Stimulated activated CD4-positive, alpha-beta T cell treated with anti-CD3 and anti-CD28 coated beads, Interleukin-1b, Interleukin-23, amount 100 ng/mL, for 1 hour (primary cell): ENCODE data around the gene LRMDA.
"Not testable (repeated sequence)": the region's sequence is repeated elsewhere in the genome, so short reads cannot be mapped to it uniquely, and the experiment has no call there.

Experiments used
- DNase-seq, 2 donors: peaks; one replicate each; pipeline ENCODE4 v3.0.0-alpha.2; 2020; ENCODE audit warnings: low read depth in 2 of 2

The LRMDA gene

DNA sequence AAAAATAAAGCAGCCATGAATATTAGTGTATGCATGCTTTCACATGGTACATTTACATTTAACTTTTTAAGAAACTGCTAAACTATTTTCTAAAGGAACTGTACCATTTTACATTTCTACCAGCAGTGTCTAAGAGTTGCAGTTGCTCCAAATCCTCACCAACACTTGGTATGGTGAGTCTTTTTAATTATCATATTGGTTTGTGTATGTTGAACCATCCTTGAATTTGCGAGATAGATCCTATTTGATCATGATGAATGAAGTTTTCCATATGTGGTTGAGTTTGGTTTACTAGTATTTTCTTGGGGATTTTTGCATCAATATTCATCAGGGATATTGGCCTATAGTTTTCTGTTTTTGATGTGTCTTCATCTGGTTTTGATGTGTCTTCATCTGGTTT, 1057.2 kb downstream of the LRMDA start:
- DNase-seq = no peak

DNA sequence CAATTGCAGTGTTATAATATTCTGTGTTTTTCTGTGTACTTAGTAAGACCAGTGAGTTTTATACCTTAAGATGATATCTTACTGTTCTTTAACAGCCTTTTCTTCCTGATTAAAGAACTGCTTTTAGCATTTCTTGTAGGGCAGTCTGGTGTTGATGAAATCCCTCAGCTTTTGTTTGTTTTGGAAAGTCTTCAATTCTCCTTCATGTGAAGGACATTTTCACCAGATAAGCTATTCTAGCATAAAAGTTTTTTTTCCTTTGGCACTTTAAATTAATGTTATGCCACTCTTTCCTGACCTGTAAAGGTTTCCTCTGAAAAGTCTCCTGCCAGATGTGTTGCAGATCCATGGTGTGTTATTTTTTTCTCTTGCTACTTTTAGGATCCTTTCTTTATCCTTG, 1059.8 kb downstream of the LRMDA start:
- no peak for DNase-seq

DNA sequence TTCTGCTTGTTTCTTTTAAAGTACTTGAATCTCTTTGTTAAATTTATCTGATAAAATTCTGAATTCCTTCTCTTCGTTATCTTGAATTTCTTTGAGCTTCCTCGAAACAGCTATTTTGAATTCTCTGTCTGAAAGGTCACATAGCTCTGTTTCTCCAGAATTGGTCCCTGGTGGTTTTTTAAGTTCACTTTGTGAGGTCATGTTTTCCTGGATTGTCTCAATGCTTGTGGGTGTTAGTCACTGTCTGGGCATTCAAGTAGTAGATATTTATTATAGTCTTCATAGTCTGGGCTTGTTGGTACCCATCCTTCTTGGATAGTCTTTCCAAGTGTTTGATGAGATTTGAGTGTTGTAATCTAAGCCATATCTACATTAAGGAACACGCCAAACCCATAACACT, 1060.6 kb downstream of the LRMDA start:
- DNase-seq = no peak

DNA sequence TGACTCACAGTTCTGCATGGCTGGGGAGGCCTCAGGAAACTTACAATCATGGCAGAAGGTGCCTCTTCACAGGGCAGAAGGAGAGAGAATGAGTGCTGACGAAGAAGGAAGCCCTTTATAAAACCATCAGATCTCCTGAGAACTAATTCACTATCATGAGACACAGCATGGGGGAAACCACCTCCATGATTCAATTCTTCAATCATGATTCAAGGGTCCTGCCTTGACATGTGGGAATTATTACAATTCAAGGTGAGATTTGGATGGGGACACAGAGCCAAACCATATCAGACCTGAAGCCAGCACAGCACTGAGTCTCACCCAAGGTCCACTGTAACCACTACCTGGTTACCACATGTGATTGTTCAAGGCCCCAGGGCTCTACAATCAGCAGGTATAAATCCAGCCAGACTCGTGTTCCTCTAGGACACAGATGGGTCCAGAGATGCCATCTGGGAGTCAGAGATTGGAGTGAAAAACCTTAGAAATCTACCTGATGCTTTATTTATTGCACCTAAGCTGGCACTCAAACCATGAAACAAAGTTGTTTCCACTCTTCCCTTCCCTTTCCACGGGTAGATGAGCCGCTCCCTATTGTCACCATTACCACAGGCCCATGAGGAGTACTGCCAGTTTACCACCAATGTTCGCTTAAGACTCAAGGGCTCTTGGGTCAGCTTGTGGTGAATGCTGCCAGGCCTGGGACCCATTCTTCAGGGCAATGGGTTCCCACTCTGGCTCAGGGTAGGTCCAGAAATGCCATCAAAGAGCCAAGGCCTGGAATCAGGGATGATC, 1061.5 kb downstream of the LRMDA start:
- no peak for DNase-seq

DNA sequence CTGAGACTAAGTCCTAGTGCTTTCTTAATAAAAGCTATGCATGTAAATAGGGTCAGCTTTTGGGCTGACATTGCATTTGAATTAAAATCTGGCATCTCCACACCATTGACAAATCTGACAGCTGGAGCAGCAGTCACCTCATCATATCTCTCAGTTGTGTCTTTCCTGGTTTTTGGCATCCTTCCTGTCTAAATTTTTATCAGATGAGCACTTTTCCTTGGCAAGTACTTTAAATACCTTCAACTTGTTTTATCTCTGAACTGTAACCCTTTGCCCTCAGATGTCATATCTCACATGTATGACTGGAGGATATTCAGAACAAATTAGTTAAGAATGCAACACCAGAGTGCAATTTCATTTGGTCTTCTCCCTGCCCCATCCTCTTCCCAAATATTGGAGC, 1066.2 kb downstream of the LRMDA start:
- DNase-seq = no peak

DNA sequence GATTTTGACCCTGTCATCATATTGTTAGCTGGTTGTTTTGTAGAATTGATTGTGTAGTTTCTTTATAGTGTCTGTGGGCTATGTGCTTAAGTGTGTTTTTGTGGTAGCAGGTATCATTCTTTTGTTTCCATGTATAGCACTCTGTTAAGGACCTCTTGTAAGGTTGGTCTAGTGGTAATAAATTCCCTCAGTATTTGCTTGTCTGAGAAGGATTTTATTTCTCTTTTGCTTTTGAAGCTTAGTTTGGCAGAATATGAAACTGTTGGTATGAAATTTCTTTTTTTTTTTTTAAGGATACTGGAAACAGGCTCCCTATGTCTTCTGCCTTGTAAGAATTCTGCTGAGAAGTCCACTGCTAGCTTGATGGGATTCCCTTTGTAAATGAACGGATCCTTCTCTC, 1073.4 kb downstream of the LRMDA start:
- DNase-seq = no peak

DNA sequence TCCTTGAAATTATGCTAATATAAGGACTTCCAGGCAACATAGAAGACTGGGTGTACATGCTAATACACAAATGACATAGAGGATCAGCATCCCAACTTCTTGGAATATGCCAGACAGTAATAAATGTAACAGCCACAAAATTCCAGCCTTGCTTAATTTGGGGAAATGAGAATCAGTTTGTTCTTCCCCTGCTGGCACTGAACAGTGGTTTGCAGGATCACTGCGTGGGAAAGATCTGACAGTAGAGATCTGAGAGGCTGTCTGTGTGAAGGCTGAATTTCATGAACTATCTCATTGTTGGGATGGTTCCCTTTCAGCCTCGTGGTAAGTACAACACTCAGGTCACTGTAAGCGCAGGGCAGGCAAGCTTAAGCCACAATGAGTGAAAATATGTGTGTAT, 1078.0 kb downstream of the LRMDA start:
- no peak for DNase-seq

DNA sequence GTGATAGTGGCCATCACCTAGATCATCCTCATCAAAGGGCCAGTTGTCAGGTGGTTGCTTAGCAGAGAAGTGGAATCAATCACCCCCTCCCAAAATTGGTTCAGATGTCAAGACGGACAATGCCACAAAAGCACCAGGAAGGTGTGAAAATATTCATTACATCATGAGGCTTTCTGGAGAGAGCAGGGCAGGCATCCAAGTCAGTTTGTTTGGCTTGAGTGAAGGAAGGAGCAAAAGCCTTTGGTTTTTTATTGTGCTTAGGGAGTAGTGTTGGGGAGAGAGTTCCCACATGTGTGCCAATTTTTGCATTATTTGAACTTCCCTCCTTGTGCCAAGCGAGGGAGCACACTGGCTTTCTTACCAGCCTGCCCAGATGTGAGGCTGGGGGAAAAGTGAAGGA, 1082.9 kb downstream of the LRMDA start:
- no peak for DNase-seq

DNA sequence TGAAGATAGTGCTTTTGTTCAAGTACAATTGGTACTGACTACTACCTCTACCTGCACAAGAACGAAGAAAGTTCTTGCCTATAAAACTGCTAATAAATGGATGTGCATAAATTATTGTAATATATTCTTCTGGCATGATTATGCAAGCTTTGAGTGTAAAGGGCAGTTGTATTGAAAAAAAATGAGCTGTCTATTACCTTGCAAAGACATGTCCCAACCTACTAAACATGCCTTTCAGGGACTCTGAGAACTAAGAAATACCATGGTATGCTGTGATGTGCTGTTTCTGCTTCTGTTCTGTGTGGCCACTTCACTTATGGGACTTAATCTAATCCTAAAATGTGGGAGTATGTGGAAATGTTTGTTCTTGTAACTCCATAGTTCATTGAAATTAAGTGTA, 1083.4 kb downstream of the LRMDA start:
- no peak for DNase-seq

DNA sequence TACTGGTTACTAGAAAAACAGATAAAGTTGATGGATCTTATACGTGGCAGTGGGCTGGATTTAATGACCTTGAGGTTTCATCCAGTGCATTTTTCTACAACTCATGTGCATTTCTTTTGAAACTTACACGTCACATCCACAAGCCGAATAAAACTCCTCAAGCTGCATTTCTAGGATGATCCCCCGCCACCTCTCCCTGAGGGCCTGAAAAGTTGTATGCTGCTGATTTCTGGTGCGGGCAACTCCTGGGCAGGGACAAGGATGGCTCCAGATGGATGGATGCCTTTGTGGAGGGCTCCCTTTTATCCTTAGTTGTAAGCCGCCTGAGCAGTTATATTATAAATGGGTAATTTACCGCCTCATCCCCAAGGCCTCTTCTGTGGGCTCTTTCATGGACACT, 1091.1 kb downstream of the LRMDA start:
- DNase-seq = no peak

DNA sequence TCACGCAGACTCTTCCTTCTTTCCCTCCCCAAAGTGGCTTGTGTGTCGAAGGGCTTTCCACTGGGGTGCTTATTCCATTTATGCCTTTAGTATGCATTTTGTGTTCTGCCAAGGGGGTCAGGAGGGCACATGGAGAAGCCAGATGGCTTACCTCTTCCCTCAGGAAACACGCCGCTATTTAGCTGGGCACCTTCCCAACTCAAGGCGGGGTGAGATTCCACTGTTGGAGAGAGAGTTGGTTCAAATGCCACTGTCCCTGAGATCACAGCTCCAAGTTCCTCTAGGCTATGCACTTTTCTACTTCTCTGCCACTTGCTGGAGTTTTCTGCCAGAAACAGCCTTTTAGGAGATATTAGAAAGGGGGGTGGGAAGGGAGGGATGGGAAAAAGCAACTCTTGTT, 1091.8 kb downstream of the LRMDA start:
- no peak for DNase-seq

DNA sequence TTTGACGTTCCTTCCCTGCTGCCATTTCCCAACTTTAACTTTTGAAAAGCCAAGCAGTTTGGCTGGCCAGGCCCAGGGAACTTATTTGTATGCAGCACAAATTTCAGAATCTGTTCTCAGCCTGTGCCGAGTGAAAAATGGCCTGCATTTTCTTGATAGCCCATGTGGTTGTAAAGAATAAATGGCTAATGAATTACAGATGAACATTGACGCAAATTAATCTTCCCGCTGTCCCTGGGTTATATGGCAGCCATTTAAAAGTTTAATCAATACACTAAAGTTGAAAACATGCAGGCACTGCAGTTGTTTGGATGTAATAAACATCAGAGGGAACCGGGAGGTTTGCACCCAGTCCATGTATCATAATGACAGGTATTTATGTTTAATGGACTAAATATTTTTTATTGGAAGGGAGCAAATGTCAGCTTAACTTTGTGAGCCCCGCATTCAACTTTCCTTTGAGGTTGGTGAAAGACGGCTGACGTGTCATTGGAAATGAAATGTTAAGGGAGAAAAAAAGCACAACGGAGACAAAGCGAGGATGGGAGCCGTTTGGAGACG, 1092.4 kb downstream of the LRMDA start:
- DNase-seq = no peak

DNA sequence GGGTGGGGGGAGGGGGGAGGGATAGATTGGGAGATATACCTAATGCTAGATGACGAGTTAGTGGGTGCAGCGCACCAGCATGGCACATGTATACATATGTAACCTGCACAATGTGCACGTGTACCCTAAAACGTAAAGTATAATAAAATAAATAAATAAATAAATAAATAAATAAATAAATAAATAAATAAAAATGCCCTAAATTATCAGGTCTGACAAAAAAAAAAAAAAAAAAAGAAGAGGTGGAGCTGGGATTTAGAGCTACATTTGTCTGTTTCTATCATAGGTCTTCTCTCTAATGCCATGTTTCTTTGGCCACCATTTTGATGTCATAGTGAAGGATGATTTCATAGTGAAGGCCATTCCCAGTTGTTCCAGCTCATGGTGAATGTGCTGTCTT, 1095.4 kb downstream of the LRMDA start:
- DNase-seq = not testable (repeated sequence)

DNA sequence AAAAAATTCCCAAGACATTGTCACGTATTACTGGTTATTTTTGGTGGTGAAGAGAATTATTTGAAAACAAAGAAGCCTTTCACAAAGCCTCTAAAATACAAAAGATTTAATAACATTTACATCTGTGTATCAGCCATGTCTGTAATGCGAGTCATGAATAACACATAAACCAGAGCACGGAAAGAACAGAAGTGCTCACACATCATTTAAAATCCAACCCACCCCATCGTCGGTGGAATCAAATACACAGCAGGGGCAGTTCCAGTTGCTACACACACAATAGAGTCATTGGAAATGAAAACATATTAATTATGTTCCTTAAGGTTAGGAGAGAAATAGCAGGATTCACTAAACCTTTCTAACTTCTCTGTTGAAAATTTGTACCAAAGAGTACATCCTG, 1108.9 kb downstream of the LRMDA start:
- DNase-seq = no peak

DNA sequence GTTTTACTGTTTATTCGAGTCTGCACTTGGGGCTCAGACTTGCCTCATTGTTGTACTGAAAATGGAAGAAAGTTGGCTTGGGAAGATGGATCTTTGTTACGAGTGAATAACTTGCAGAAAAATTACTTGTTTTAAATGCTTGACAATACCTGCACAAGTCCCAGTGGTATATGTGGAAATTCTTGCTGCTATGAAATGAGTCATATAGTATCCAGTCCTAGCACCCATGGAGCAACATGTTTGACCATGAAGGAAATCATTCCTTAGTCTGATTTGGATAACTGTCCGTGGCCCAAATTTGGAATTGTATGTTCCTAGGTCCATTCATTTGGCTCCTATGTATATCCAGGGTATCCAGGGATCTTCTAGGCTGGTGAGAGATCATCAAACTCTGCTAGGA, 1109.4 kb downstream of the LRMDA start:
- no peak for DNase-seq

DNA sequence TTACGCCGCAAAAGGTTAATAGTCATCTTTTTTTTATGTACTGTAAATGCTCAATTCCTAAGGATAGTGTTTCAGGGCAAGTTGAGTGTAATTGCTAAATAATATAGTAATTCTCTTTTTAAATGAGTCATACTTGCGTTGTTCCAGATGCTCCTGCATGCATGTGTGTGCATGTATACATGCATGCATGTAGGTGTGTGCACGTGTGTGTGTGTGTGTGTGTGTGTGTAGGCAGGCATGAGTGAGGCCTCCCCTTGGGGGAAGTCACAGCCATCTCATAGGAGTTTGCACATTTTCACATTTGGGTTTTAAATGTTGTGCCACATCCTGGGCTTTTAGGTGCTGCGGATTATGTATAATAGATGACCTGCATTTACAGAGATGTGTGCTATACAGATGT, 1110.4 kb downstream of the LRMDA start:
- no peak for DNase-seq

DNA sequence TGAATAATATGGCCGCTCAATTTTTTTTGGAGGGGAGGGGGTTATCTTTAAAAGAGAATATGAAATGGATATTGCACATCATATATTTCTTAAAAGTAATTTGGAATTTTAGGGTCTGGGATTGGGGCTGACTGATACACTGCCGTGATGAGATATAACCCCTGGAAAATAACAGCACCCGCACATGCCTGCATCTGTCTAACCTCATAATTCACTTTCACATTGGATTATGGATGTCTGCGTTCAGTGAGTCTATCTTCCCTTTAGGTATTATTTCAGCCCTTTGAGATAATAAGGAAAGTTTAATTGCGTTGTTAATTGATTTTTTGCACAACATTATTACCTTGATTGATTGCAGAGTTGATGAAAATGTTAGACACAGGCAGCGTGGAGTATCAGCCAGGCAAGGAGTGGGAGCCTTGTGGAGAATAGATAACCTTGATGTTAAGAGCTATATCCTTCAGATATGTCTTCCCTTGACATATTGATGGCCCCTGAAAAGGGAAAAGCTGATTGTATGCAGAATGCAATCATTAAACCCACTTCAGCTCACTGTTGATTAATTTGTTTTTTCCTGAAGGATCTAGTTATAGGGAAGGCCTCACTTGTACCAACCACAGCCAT, 1111.0 kb downstream of the LRMDA start:
- DNase-seq = no peak

DNA sequence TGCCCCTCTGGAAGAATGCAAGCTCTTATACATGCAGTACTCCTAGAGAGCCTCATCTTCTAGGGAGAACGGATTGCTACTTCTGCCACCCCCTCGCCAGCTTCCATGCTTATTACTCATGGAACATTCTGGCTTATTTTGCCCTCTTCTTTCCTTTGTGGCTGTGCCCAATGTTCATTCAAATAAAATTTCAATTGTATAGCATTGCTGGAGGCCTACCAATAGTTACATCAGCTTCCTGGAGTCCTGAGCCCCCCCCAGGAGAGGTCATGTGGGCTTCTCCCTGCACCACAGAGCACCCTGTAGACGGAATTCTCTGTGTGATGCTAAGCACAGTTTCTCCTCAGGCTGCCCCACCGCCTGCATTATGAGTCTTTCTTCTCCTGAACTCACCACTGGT, 1112.2 kb downstream of the LRMDA start:
- no peak for DNase-seq

DNA sequence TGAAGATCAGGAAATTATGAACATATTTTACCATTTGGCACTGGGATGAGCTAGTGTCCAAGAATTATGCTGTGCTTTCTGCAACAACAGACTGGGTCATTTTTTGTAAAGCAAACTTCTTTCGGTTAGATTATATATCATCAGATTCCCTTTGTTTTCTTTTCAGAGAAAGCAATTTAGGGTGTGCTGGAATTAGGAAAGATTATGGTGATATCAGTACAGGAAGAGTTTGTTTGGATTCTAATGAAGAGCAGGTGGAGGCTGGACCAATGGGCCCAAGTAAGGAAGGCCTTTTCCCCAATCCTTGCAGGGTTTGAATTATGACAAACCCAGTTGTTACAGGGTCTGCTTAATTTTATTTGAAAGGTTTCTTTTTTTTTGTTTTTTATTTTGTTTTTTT, 1113.4 kb downstream of the LRMDA start:
- DNase-seq = no peak

DNA sequence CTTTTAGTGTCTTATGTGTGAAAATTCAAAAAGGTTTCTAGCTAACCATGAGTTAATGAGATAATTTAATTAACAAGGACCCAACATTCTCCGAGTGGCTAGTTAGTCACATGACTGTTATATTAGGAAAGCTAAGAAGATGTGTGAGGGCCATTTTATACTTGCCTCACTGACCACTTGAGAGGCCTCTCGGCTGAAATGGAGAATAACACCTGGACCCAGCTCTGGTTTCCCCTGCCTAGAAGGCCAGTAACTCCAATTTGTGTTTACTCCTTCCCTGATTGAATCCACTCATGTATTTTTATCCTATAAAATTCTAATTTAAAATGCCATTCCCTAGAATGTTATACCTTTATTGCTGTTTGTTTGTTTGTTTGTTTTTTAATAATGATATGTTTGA, 1115.0 kb downstream of the LRMDA start:
- no peak for DNase-seq

DNA sequence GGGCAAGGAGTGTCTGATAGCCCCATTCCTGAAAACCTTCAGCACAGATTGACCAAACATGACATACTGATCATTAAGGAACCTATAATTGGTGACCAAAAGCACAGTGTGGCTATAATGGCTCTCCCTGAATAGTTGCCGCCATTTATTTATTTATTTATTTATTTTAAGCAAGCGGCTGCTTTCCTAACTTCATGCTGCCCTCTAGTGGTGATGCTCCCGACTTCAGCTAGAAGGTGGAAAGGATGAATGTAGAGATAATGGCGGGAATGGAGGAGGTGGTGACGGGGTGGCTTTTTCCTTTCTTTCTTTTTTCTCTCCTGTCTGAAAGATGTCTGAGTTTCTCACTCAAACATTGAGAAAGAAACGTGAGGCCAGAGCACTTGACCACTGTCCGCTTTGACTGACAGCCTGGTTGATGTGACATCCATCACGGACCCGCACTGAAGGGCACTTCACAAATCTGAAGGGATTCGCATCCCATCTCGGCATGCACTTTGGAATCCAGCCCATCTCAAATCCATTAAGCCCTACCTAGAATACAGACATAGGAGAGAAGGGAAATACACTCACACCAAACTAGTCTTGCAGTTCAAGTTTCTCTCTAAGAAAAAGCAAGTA, 1116.0 kb downstream of the LRMDA start:
- peak in 1 of 2 donors; percentile 11 for DNase-seq

DNA sequence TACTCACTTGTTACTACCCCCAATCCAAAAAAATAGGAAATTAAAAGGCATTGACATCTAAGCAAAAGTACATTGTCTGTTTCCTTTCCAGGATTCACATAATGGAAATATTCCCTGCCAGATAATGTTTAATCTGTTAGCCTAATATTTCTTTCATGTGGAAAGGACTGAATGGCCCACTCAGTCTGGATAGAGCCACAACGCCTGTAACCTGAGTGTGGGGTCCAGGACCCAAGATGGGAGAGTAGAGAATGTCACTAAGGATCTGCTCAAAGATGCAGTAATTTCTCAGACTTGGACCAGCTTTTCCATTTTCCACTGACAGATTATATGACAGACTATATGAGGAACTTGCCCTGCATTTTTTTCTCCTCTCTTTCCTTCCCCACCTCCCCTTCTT, 1117.3 kb downstream of the LRMDA start:
- no peak for DNase-seq

DNA sequence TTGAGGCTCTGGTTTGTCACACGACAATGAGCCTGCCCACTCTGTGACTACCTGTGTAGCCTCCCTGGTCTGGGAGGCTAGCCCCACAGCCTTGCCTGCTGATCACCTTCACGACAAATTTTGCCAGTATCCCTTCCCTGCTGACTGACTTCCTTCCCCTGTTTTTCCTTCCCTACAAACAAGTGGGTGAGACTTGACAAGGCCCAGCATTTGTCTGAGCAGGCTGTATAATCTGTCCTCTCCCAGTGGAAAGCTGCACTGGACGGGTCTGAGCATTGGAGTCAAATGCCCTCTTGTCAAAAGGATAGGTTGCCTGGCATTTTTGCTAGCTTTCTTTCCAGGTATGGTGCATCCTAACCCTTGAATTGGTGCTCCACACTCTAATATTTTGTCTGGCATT, 1117.7 kb downstream of the LRMDA start:
- DNase-seq = no peak
